HCT116 (cell line): Measurements from ENCODE around the gene MAP3K5. TPM values are rescaled to one million over a fixed set of nuclear protein-coding genes. Genes with fewer than 3 reads are reported as not detected.

Experiments
- ATAC-seq: fragments of 200-7000 bp; cut with Tn5 transposase; 2 replicates; pipeline ENCODE4 v1.9.1; 2020; ENCODE audit warnings: mild to moderate bottlenecking, moderate library complexity
- BruUV-seq: library from RNA; stranded (reverse); fragments of 400-500 nt; replicated peaks from 2 replicates; lab custom pipeline; 2021; lab: Mats Ljungman, UMichigan
- CTCF ChIA-PET: fragments of 300-600 bp; sonication (Branson Sonifier 250); formaldehyde crosslinking; loops from one replicate; lab custom pipeline; 2021; ENCODE audit warnings: antibody characterized with exemption; lab: Charles Lee
- POLR2A ChIA-PET: fragments of 300-600, 350-600 bp; sonication (Branson Sonifier 250); formaldehyde crosslinking; loops from one replicate; lab custom pipeline; 2021; ENCODE audit warnings: antibody characterized with exemption; lab: Charles Lee
- RAD21 ChIA-PET, 2 experiments: fragments of 300-600 bp; sonication (Branson Sonifier 250); formaldehyde crosslinking; loops; one replicate each; lab custom pipeline; 2023; ENCODE audit warnings: low total read pairs in 2 of 2; ENCODE audit not compliant: uncharacterized antibody in 2 of 2, unreplicated experiment in 2 of 2, low non-redundant PET in 1 of 2; lab: Charles Lee
- DNase-seq: peaks from one replicate; pipeline ENCODE4 v3.0.0-alpha.2; 2010; ENCODE audit warnings: low read depth, low spot score
- H2AFZ ChIP-seq: fragments of 200-600 bp; shearing (Covaris generic), sonication (generic); 2 replicates; pipeline ENCODE4 v1.6.1; 2017; ENCODE audit warnings: low read depth, mixed run types, mixed read lengths, antibody characterized with exemption, low read length; ENCODE audit not compliant: poor library complexity, severe bottlenecking
- H3K27ac ChIP-seq: 2 replicates; pipeline ENCODE4 v1.5.1; 2012; ENCODE audit warnings: low read depth, low read length
- H3K27me3 ChIP-seq: fragments of 200-600 bp; sonication (generic); 2 replicates; pipeline ENCODE4 v1.6.1; 2016; ENCODE audit warnings: mixed run types, low read length, mixed read lengths; ENCODE audit not compliant: insufficient read depth
- H3K36me3 ChIP-seq, 2 experiments: fragments of 200-500 bp in 1 of 2; fragments of 200-600 bp in 1 of 2; sonication (Bioruptor generic) in 1 of 2; sonication (generic) in 1 of 2; 2 replicates each; pipeline versions ENCODE4 v1.5.1 to v1.6.1; 2014 to 2016; ENCODE audit warnings: low read length in 2 of 2, inconsistent platforms in 1 of 2, mixed read lengths in 1 of 2, mixed run types in 1 of 2; ENCODE audit not compliant: insufficient read depth in 2 of 2, control insufficient read depth in 1 of 2
- H3K4me1 ChIP-seq, 2 experiments: fragments of 200-600 bp in 1 of 2; sonication (generic) in 1 of 2; 2 replicates each; pipeline versions ENCODE4 v1.5.1 to v1.6.1; 2012 to 2017; ENCODE audit warnings: low read length in 2 of 2, inconsistent platforms in 1 of 2, mild to moderate bottlenecking in 1 of 2, mixed read lengths in 1 of 2, mixed run types in 1 of 2, moderate library complexity in 1 of 2; ENCODE audit not compliant: insufficient read depth in 2 of 2, control insufficient read depth in 1 of 2
- H3K4me2 ChIP-seq: fragments of 200-600 bp; sonication (generic); 2 replicates; pipeline ENCODE4 v1.6.1; 2017; ENCODE audit warnings: mixed run types, low read length, mixed read lengths
- H3K4me3 ChIP-seq, 2 experiments: fragments of 200-600 bp in 1 of 2; sonication (generic) in 1 of 2; replicated peaks in 1 of 2; 2 replicates each; pipeline ENCODE4 v1.5.1; 2011 to 2016; ENCODE audit warnings: low read length in 2 of 2, control low read depth in 1 of 2, low read depth in 1 of 2, mild to moderate bottlenecking in 1 of 2, mixed read lengths in 1 of 2, mixed run types in 1 of 2
- H3K79me2 ChIP-seq: fragments of 200-600 bp; sonication (generic); 2 replicates; pipeline ENCODE4 v1.6.1; 2017; ENCODE audit warnings: mild to moderate bottlenecking, mixed run types, low read length, moderate library complexity, mixed read lengths; ENCODE audit not compliant: insufficient read depth
- H3K9ac ChIP-seq: fragments of 200-600 bp; sonication (generic); 2 replicates; pipeline ENCODE4 v1.6.1; 2016; ENCODE audit warnings: low read length, mixed read lengths
- H3K9me2 ChIP-seq: fragments of 200-600 bp; sonication (generic), shearing (Covaris generic); 2 replicates; pipeline ENCODE4 v1.6.1; 2017; ENCODE audit warnings: mixed run types, mild to moderate bottlenecking, moderate library complexity; ENCODE audit not compliant: insufficient read depth
- H3K9me3 ChIP-seq, 2 experiments: fragments of 200-500 bp in 1 of 2; fragments of 200-600 bp in 1 of 2; sonication (Bioruptor generic) in 1 of 2; sonication (generic) in 1 of 2; 2 replicates each; pipeline ENCODE4 v1.6.1; 2014 to 2017; ENCODE audit warnings: low read length in 2 of 2, mixed read lengths in 2 of 2, inconsistent platforms in 1 of 2, low read depth in 1 of 2, mild to moderate bottlenecking in 1 of 2, mixed run types in 1 of 2, moderate library complexity in 1 of 2; ENCODE audit not compliant: control insufficient read depth in 1 of 2, insufficient read depth in 1 of 2
- H4K20me1 ChIP-seq: fragments of 200-600 bp; sonication (generic), shearing (Covaris generic); 2 replicates; pipeline ENCODE4 v1.6.1; 2017; ENCODE audit warnings: mixed run types, mild to moderate bottlenecking, moderate library complexity; ENCODE audit not compliant: insufficient read depth
- ATF3 ChIP-seq: IDR thresholded peaks from 2 replicates; pipeline ENCODE4 v1.6.1; 2012
- CBX3 ChIP-seq: IDR thresholded peaks from 2 replicates; pipeline ENCODE4 v1.6.1; 2012; ENCODE audit warnings: low read depth
- CTCF ChIP-seq, 3 experiments: fragments of 200-600 bp in 1 of 3; sonication (generic) in 1 of 3; IDR thresholded peaks in 2 of 3; conservative IDR thresholded peaks in 1 of 3; 2 replicates each; pipeline ENCODE4 v1.5.1; 2012 to 2017; ENCODE audit warnings: low read depth in 2 of 3, low read length in 2 of 3, antibody characterized with exemption in 1 of 3, borderline replicate concordance in 1 of 3, control low read depth in 1 of 3, mild to moderate bottlenecking in 1 of 3, mixed read lengths in 1 of 3, mixed run types in 1 of 3, moderate library complexity in 1 of 3; ENCODE audit not compliant: insufficient read depth in 1 of 3
- FOSL1 ChIP-seq: IDR thresholded peaks from 2 replicates; pipeline ENCODE4 v1.6.1; 2012; ENCODE audit warnings: low read depth
- JUND ChIP-seq: IDR thresholded peaks from 2 replicates; pipeline ENCODE4 v1.6.1; 2012
- SP1 ChIP-seq: IDR thresholded peaks from 2 replicates; pipeline ENCODE4 v1.6.1; 2012; ENCODE audit warnings: low read depth
- SRF ChIP-seq: IDR thresholded peaks from 2 replicates; pipeline ENCODE4 v1.6.1; 2012; ENCODE audit warnings: low read depth
- YY1 ChIP-seq: IDR thresholded peaks from 2 replicates; pipeline ENCODE4 v1.6.1; 2011; ENCODE audit warnings: low read length, low read depth, moderate library complexity, mild to moderate bottlenecking; ENCODE audit not compliant: insufficient replicate concordance; ENCODE audit errors: extremely low read depth
- ZBTB33 ChIP-seq: IDR thresholded peaks from 2 replicates; pipeline ENCODE4 v1.6.1; 2011; ENCODE audit warnings: mild to moderate bottlenecking, low read length, moderate library complexity; ENCODE audit not compliant: insufficient replicate concordance; ENCODE audit errors: extremely low read depth
- ZFX ChIP-seq: fragments of 450-650 bp; IDR thresholded peaks from 2 replicates; pipeline ENCODE4 v1.6.1; 2017
- ZNF274 ChIP-seq: fragments of 200-500 bp; sonication (Bioruptor generic); IDR thresholded peaks from 2 replicates; pipeline ENCODE4 v1.6.1; 2014; ENCODE audit warnings: mild to moderate bottlenecking, low read depth, low read length, inconsistent platforms
- intact Hi-C: fragments of 100-400 bp; cut with micrococcal nuclease; formaldehyde crosslinking; loops from 2 replicates; pipeline ENCODE4 v1.10.0; 2022
- total RNA-seq: library from RNA; stranded (reverse); gene quantifications from one replicate; pipeline ENCODE4 v1.2.1, GENCODE V29; 2021; ENCODE audit not compliant: unreplicated experiment

MAP3K5 gene
- total RNA-seq, 1 experiment from 2014 or later = 11.8 TPM

GRCh38 chr6:136682292-136682691 lies 110.0 kb downstream of the MAP3K5 start:
- BruUV-seq = no TSS peak
- Histone ChIP-seq H3K9me3 (no peaks in the 10 kb centered on the region), H3K9ac (no peak overlapping the region), H3K4me3 (no peak overlapping the region), H2AFZ (no peak overlapping the region), H3K9me2 (no peaks in the 10 kb centered on the region), H3K4me2 (no peak overlapping the region), H3K4me1 (peaks cover 0 to 10% of the 10 kb centered on the region in 2 experiments; a peak in 1 of 4 replicates), H3K36me3 (no peaks in the 10 kb centered on the region), H3K27ac (no peak overlapping the region), H3K27me3 (no peaks in the 10 kb centered on the region), H3K79me2 (no peaks in the 10 kb centered on the region), H4K20me1 (no peaks in the 10 kb centered on the region)
- TF ChIP-seq ZBTB33 = no peak
- TF ChIP-seq ZNF274 = no peak
- TF ChIP-seq ZFX = no peak
- TF ChIP-seq SRF = no peak
- TF ChIP-seq ATF3 = no peak
- TF ChIP-seq FOSL1 = no peak
- TF ChIP-seq CBX3 = no peak
- no peak for TF ChIP-seq SP1
- ChIA-PET POLR2A (no interaction called here), RAD21 (no interaction called here), CTCF (no interaction called here)
- ATAC-seq (no peak), DNase-seq (no peak)
- intact Hi-C loops = no loop called here

- DNase-seq (no peak), ATAC-seq (no peak)
- Histone ChIP-seq H3K9me3 (no peaks in the 10 kb centered on the region), H3K4me1 (no peaks in the 10 kb centered on the region), H3K9ac (no peak overlapping the region), H3K27ac (no peak overlapping the region), H4K20me1 (no peaks in the 10 kb centered on the region), H2AFZ (no peak overlapping the region), H3K4me3 (no peak overlapping the region), H3K4me2 (no peak overlapping the region), H3K27me3 (no peaks in the 10 kb centered on the region), H3K36me3 (no peaks in the 10 kb centered on the region), H3K9me2 (no peaks in the 10 kb centered on the region), H3K79me2 (no peaks in the 10 kb centered on the region)
- no peak for TF ChIP-seq CBX3
- no peak for TF ChIP-seq CTCF (IDR thresholded peaks at IDR 0.05 in 2 of 3, conservative IDR thresholded peaks at IDR 0.05 in 1 of 3; ENCODE audit: borderline replicate concordance in 1 of 3, insufficient read depth in 1 of 3, low read depth in 2 of 3, low read length in 2 of 3)
- no peak for TF ChIP-seq YY1
- 0 out of 2 replicates have a peak, but pooled peaks have one; percentile 15 for TF ChIP-seq JUND
- intact Hi-C loops = no loop called here
- RAD21 ChIA-PET = no interaction called here
- BruUV-seq = no TSS peak
- POLR2A ChIA-PET = no interaction called here
- CTCF ChIA-PET = no interaction called here
These were observed 114.5 kb downstream of the MAP3K5 start for GRCh38 chr6:136677822-136678221.
